NOMO-1 (cell line): ENCODE measurements around the gene EMD.
"Not testable (repeated sequence)": the region's sequence is repeated elsewhere in the genome, so short reads cannot be mapped to it uniquely, and the experiment has no call there.

Experiments
- DNase-seq, 2 experiments: peaks; one replicate each; lab custom pipeline; 2025; ENCODE audit not compliant: unreplicated experiment in 2 of 2; lab: John Stamatoyannopoulos, UW

The EMD gene

GRCh38 chrX:154378799-154379568, at the start of gene EMD:
Gene EMD, plus strand, starts transcription at chrX:154379295. Its CDS starts 190 bp downstream, at chrX:154379485.
- peak; percentile 97 to 99 for DNase-seq

- no peak for DNase-seq
Observed at GRCh38 chrX:154332561-154332960, 46.5 kb upstream of the EMD start.

- DNase-seq: no peak
Observed at GRCh38 chrX:154333116-154333515, 46.0 kb upstream of the EMD start.

GRCh38 chrX:154333837-154334271, 45.2 kb upstream of the EMD start:
- DNase-seq: peak; percentile 72 to 73

GRCh38 chrX:154334496-154334895, 44.6 kb upstream of the EMD start:
- DNase-seq: no peak

GRCh38 chrX:154341399-154342298, 37.4 kb upstream of the EMD start:
- not testable (repeated sequence) for DNase-seq

- DNase-seq: not testable (repeated sequence)
Observed at GRCh38 chrX:154343063-154343462, 36.0 kb upstream of the EMD start.

- not testable (repeated sequence) for DNase-seq
Observed at GRCh38 chrX:154343620-154344019, 35.5 kb upstream of the EMD start.

GRCh38 chrX:154348114-154348531, 31.0 kb upstream of the EMD start:
- DNase-seq: no peak

GRCh38 chrX:154348646-154349358, 30.3 kb upstream of the EMD start:
- DNase-seq: no peak

GRCh38 chrX:154349359-154349935, 29.6 kb upstream of the EMD start:
- no peak for DNase-seq

- DNase-seq: no peak
Observed at GRCh38 chrX:154349979-154350378, 29.1 kb upstream of the EMD start.

GRCh38 chrX:154350429-154351182, 28.5 kb upstream of the EMD start:
- DNase-seq: no peak

- DNase-seq: no peak
Observed at GRCh38 chrX:154351183-154352011, 27.7 kb upstream of the EMD start.

- no peak for DNase-seq
Observed at GRCh38 chrX:154352012-154352401, 27.1 kb upstream of the EMD start.

- no peak for DNase-seq
Observed at GRCh38 chrX:154352466-154352865, 26.6 kb upstream of the EMD start.

GRCh38 chrX:154353172-154353843, 25.8 kb upstream of the EMD start:
- no peak for DNase-seq

- DNase-seq: no peak
Observed at GRCh38 chrX:154354013-154354412, 25.1 kb upstream of the EMD start.

GRCh38 chrX:154354516-154354915, 24.6 kb upstream of the EMD start:
- no peak for DNase-seq
